Endodermal cell (in vitro differentiated cells): ENCODE results near the gene RIMS4. TPM values are rescaled to one million over a fixed set of nuclear protein-coding genes. Genes with fewer than 3 reads are reported as not detected.
A peak's percentile ranks its signal among the peaks of the same experiment; 100 is the strongest.

Source experiments
- DNase-seq: peaks from one replicate; pipeline ENCODE4 v3.0.0-alpha.2; 2017
- H3K27ac ChIP-seq: 2 replicates; pipeline ENCODE4 v1.5.1; 2013; ENCODE audit warnings: mild to moderate bottlenecking, low read depth, low read length, moderate library complexity
- H3K27me3 ChIP-seq: 2 replicates; pipeline ENCODE4 v1.6.1; 2013; ENCODE audit warnings: mild to moderate bottlenecking, low read length, moderate library complexity; ENCODE audit not compliant: insufficient read depth, control insufficient read depth, poor library complexity, severe bottlenecking
- H3K36me3 ChIP-seq: 2 replicates; pipeline ENCODE4 v1.7.0; 2013; ENCODE audit warnings: mild to moderate bottlenecking, low read length, moderate library complexity; ENCODE audit not compliant: control insufficient read depth, insufficient read depth
- H3K4me1 ChIP-seq: one replicate; pipeline ENCODE4 v1.7.0; 2013; ENCODE audit warnings: low read length; ENCODE audit not compliant: control insufficient read depth, insufficient read depth
- H3K4me3 ChIP-seq: 2 replicates; pipeline ENCODE4 v1.5.1; 2013; ENCODE audit warnings: mild to moderate bottlenecking, low read length, moderate library complexity
- H3K9ac ChIP-seq: 2 replicates; pipeline ENCODE4 v1.6.1; 2013; ENCODE audit warnings: mild to moderate bottlenecking, low read length, moderate library complexity; ENCODE audit not compliant: poor library complexity, severe bottlenecking; ENCODE audit errors: extremely low read depth
- H3K9me3 ChIP-seq: 2 replicates; pipeline ENCODE4 v1.6.1; 2013; ENCODE audit warnings: mild to moderate bottlenecking, low read length, moderate library complexity; ENCODE audit not compliant: control insufficient read depth
- H3K27ac Mint-ChIP-seq: 2 replicates; pipeline ENCODE4 v1.8.0; 2020; ENCODE audit warnings: mixed read lengths
- H3K27me3 Mint-ChIP-seq: 2 replicates; pipeline ENCODE4 v1.8.0; 2021; ENCODE audit warnings: mild to moderate bottlenecking, mixed read lengths; ENCODE audit not compliant: insufficient read depth
- H3K36me3 Mint-ChIP-seq: 2 replicates; pipeline ENCODE4 v1.8.0; 2020; ENCODE audit warnings: low read depth, mixed read lengths
- H3K4me1 Mint-ChIP-seq: 2 replicates; pipeline ENCODE4 v1.8.0; 2020; ENCODE audit warnings: mixed read lengths
- H3K4me3 Mint-ChIP-seq: 2 replicates; pipeline ENCODE4 v1.8.0; 2020; ENCODE audit warnings: mild to moderate bottlenecking, moderate library complexity, mixed read lengths
- H3K9me3 Mint-ChIP-seq: 2 replicates; pipeline ENCODE4 v1.8.0; 2020; ENCODE audit warnings: mild to moderate bottlenecking, mixed read lengths
- WGBS, 2 experiments: methylation state at CpG; one replicate each; pipeline versions ENCODE4 v1.1.5 to v1.1.7; 2013; ENCODE audit warnings: missing lambda C conversion rate in 2 of 2, mixed read lengths in 1 of 2; ENCODE audit not compliant: insufficient coverage in 1 of 2, insufficient read length in 1 of 2; 5-methylcytosine and 5-hydroxymethylcytosine counted together
- total RNA-seq, 2 donors: library from RNA; stranded (reverse); fragmentation: NEBNext Ultra II Directional in 1 of 2; extraction: Animal tissue kit (Norgen Biotek cat#: 25700) in 1 of 2; gene quantifications; 2 replicates in 1 of 2; 3 replicates in 1 of 2; pipeline ENCODE4 v1.2.1, GENCODE V29; 2021
- TF ChIP-seq, protein P1 (sequence below): fragments of 200-600 bp; sonication (generic); conservative IDR thresholded peaks from 2 replicates; pipeline ENCODE4 v1.5.0; 2021; ENCODE audit warnings: antibody characterized with exemption, mild to moderate bottlenecking

Gene RIMS4
- total RNA-seq, 2 donors from 2014 or later, result 4.3 to 13.0 TPM

DNA sequence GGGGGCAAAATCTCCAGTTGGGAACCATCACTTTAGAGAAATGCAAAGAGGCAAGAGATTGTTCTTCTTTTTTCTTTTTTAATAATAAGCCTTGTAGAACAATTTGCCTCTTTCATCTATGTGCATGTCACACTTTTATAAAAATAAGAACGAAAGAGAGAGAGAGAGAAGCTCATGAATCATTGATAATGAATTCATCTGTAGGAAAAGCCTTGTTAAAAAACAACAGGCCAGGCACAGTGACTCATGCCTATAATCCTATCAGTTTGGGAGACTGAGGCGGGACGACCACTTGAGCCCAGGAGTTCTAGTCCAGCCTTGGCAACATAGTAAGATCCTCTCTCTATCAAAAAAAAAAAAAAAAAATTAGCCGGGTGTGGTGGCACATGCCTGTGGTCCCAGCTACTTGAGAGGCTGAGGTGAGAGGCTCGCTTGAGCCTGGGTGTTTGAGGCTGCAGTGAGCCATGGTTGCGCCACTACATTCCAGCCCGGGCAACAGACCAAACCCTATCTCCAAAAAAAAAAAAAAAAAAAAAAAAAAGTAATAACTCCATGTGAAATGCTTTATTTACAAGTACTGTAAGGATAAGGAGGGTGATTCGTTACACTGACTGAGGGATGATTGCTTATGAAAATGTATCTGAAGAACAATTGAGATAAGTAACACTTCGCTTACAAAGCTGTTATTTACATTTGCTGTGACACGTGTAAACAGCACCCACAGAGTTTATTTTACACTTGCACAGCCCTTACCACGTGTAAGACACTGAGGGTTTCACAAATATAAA is 89.2 kb downstream of the RIMS4 start:
- WGBS, 2 experiments, result 80 to 87% methylated on average over 3 to 9 of the region's 11 CpGs

DNA sequence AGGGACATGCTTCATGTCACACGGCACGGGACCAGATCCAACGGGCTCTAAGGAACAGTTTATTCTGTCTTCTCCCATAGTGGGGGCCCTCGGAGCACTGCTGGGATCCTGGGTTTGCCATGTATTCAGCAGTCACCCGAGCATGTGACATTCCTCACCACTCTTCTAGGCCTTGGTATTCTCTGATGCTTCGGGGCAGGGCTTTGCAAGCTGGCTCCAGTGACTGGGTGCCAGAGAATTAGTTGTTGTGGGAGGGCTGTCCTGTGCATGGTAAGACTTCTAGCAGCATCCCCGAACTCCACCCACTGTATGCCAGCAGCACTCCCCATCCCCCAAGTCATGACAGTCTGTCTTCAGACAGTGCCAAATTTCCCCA is 89.7 kb downstream of the RIMS4 start:
- Mint-ChIP-seq H3K36me3 (no peaks in the 10 kb centered on the region), H3K27me3 (peaks cover 3% of the 10 kb centered on the region), H3K9me3 (no peaks in the 10 kb centered on the region), H3K4me1 (no peaks in the 10 kb centered on the region), H3K27ac (no peak overlapping the region), H3K4me3 (no peak overlapping the region)
- Histone ChIP-seq H3K27ac (no peak overlapping the region), H3K27me3 (no peaks in the 10 kb centered on the region), H3K9ac (no peak overlapping the region), H3K4me1 (no peaks in the 10 kb centered on the region), H3K4me3 (no peak overlapping the region), H3K9me3 (no peaks in the 10 kb centered on the region), H3K36me3 (no peaks in the 10 kb centered on the region)
- peak; percentile 61 for DNase-seq
- TF ChIP-seq, protein P1, sequence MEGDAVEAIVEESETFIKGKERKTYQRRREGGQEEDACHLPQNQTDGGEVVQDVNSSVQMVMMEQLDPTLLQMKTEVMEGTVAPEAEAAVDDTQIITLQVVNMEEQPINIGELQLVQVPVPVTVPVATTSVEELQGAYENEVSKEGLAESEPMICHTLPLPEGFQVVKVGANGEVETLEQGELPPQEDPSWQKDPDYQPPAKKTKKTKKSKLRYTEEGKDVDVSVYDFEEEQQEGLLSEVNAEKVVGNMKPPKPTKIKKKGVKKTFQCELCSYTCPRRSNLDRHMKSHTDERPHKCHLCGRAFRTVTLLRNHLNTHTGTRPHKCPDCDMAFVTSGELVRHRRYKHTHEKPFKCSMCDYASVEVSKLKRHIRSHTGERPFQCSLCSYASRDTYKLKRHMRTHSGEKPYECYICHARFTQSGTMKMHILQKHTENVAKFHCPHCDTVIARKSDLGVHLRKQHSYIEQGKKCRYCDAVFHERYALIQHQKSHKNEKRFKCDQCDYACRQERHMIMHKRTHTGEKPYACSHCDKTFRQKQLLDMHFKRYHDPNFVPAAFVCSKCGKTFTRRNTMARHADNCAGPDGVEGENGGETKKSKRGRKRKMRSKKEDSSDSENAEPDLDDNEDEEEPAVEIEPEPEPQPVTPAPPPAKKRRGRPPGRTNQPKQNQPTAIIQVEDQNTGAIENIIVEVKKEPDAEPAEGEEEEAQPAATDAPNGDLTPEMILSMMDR, result no peak
- 83 to 84% methylated on average over 6 to 7 of the region's 7 CpGs for WGBS, 2 experiments

More for the DNA sequence above, 89.2 kb downstream of the RIMS4 start:
- H3K27ac Mint-ChIP-seq, result no peak overlapping the region
- TF ChIP-seq, protein P1, result no peak
- H3K4me3 Mint-ChIP-seq, result no peak overlapping the region
- Histone ChIP-seq H3K4me1 (no peaks in the 10 kb centered on the region), H3K27me3 (no peaks in the 10 kb centered on the region), H3K27ac (no peak overlapping the region), H3K4me3 (no peak overlapping the region), H3K9me3 (no peaks in the 10 kb centered on the region), H3K9ac (no peak overlapping the region), H3K36me3 (no peaks in the 10 kb centered on the region)
- H3K36me3 Mint-ChIP-seq, result no peaks in the 10 kb centered on the region
- H3K4me1 Mint-ChIP-seq, result no peaks in the 10 kb centered on the region
- DNase-seq, result no peak
- no peaks in the 10 kb centered on the region for H3K9me3 Mint-ChIP-seq
- peaks cover 3% of the 10 kb centered on the region for H3K27me3 Mint-ChIP-seq

DNA sequence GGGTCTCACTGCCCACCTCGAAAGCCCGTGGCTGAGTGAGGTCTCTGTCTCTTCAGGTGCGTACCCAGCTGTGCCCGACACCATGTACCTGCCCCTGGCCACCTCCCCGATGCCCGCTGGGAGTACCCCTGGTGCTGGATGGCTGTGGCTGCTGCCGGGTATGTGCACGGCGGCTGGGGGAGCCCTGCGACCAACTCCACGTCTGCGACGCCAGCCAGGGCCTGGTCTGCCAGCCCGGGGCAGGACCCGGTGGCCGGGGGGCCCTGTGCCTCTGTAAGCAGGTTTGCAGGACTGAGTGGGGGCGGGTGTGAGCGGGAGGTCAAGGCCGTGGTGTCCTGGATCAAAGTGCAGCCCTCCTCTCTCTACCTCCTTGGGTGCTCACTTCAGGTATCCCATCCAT is 90.5 kb downstream of the RIMS4 start:
- WGBS, 2 experiments, result 90 to 95% methylated on average over 15 to 19 of the region's 19 CpGs
- no peaks in the 10 kb centered on the region for H3K9me3 Mint-ChIP-seq
- H3K27ac Mint-ChIP-seq, result no peak overlapping the region
- H3K4me1 ChIP-seq, result no peaks in the 10 kb centered on the region
- no peaks in the 10 kb centered on the region for H3K36me3 ChIP-seq
- H3K36me3 Mint-ChIP-seq, result no peaks in the 10 kb centered on the region
- TF ChIP-seq, protein P1, result no peak
- no peaks in the 10 kb centered on the region for H3K27me3 ChIP-seq
- no peak overlapping the region for H3K9ac ChIP-seq
- DNase-seq, result peak; percentile 42
- H3K9me3 ChIP-seq, result no peaks in the 10 kb centered on the region
- H3K27me3 Mint-ChIP-seq, result peaks cover 3% of the 10 kb centered on the region
- no peak overlapping the region for H3K4me3 ChIP-seq
- no peaks in the 10 kb centered on the region for H3K4me1 Mint-ChIP-seq
- H3K4me3 Mint-ChIP-seq, result no peak overlapping the region
- no peak overlapping the region for H3K27ac ChIP-seq
